GM19463 (cell line): ENCODE data around the gene SERGEF.

Experiments
- ATAC-seq: cut with Tn5 transposase; IDR thresholded peaks from one replicate; pipeline ENCODE4 v1.9.1; 2021; ENCODE audit warnings: mild to moderate bottlenecking, moderate library complexity; ENCODE audit not compliant: unreplicated experiment

SERGEF gene

DNA sequence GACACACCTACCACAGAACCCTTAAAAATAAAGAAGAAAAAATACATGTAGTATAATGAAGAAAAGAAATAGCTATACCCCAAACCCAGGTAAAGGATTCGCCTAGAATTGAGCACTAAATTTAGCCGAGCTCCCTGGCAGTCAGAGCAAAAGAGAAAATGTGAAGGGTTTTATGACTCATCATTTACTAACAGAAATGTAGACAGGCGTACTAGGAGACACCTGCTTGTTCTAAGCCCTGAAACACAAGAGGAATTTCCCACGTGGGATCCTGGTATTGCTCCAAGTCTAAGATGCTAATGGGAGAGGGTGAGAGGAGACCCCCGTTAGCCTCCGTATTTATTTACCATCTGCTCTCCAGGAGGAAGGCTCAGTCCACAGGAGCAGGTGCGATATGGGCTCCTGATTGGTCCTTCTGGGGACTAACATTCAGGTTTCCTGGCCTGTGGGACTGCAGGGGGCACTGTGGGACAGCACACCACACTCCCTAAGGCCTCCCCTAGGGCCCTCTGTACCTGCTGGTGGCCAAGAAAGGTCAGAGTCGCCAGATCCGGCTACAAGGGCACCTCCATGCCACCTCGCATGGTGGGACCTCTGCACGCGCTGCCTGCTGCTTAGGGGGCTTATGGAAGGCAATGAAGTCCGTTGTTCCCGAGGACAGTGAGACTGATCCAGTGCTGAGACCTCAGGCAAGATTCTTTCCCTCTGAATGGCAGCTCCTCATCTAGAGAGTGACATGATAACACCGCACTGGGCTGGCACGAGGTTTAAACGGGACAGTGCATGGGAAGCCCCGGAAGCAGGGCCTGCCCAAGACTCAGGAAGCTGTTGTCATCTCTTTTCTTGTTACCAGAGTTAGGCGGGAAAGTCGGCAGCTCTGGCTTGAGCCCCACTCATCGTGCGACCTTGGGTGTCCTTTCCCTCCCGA, 252.5 kb downstream of the SERGEF start:
- ATAC-seq: peak; percentile 73

DNA sequence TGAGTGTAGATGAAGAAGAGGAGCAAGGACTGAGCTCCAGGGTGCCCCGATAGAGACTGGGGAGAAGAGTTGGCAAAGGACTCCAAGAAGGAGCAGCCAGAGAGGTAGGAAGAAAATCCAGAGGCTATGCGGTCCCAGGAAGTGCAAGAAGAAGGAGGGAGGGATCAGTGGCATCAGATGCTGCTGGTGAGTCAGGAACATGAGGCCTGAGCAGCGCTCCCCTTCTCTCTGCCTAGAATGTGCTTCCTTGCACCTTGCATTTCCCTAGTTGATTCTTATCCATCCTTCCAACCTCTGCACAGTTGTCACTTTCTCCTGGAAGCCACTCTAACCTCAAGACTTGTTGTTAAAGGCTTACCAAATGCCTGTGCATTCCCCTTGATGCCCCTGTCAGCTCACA, 257.0 kb downstream of the SERGEF start:
- ATAC-seq: no peak

DNA sequence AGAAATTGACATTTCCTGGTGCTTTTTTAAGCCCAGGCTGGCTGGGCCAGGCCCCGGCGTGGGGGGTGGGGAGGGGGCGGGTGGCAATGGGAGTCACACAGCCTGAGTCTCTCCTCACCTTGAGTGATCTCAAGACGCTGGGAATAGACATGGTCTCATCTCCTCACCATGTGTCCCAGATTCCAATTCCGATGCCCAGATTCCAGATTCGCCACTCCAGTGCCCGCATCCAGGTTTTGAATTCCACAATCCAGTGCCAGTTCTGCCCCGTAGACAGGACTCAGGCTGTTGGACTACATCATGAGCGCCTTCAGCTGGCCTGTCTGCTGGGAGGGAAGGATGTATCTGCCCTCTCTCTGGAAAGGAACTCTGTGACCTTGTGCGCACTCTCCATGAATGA, 259.2 kb downstream of the SERGEF start:
- ATAC-seq: no peak

DNA sequence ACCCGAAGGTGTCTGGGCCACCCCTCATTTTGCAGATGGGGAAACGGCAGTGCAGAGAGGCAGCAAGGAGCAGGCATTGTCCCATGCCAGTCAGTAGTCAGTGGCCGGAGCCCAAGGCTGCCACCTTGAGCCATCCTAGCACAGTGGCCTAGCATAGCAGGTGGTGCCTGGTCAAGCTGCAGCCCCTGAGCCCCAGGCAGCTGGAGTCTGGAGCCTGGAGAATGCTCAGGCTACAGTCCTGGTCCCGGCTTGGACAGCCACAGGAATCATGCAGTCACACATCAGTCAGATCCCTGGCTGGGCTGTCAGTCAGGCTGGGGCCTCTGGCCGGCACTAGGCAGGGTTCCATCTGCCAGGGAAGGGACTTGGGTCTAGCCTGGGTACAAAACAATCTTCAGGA, 259.7 kb downstream of the SERGEF start:
- no peak for ATAC-seq

DNA sequence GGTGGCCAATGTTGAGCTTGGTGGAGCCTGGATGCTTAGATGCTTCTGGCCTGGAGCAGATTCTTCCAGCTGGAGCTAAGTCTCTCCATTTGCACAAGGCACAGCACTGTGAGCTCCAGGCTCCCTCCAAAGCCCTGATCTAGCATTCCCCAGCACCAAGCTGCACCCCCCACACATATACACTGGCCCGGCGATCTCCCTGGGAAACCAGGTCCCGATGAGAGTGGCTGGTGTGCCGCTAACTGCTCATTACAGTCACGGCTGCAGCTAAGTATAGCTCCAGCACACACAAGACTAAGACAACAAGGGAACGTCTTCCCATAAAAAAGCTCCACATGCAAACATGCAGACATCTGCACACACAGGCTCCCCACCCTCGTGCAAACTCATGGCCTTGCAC, 260.7 kb downstream of the SERGEF start:
- ATAC-seq: no peak

DNA sequence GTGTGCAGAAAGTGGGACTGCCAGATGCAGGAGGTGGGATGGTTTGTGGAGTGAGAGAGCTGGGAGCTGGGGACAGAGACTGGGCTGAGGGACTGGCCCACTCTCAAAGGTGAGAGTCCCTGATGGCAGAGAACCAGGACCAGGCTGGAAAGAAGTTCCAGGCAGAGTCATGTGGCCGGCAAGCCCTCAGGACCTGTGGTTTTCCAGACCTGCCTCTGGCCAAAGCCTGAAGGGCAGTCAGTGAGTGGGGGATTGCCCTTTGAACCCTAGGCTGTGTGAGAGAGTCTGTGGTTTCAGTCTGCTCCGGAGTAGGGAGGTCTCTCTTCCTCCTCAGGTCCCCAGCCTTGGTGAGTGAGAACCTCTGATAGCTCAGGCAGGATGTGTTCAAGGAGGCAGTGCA, 261.3 kb downstream of the SERGEF start:
- ATAC-seq: no peak

DNA sequence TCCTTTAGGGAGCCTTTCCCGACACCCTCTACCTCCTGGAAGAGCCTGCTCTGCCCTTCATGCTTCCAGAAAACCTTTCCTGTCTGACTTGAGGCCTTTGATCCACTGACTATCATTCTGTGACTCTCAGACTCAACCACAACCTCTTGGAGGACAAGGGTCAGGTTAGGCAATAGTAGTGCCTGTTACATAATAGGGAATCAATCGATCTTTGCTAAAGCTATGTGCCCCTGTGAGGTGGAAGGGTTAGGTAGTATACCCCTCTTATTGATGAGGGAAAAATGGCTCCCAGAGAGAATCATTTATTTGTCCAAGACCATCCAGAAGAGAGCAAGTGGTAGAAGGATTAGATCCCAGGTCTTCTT, 262.1 kb downstream of the SERGEF start:
- no peak for ATAC-seq

DNA sequence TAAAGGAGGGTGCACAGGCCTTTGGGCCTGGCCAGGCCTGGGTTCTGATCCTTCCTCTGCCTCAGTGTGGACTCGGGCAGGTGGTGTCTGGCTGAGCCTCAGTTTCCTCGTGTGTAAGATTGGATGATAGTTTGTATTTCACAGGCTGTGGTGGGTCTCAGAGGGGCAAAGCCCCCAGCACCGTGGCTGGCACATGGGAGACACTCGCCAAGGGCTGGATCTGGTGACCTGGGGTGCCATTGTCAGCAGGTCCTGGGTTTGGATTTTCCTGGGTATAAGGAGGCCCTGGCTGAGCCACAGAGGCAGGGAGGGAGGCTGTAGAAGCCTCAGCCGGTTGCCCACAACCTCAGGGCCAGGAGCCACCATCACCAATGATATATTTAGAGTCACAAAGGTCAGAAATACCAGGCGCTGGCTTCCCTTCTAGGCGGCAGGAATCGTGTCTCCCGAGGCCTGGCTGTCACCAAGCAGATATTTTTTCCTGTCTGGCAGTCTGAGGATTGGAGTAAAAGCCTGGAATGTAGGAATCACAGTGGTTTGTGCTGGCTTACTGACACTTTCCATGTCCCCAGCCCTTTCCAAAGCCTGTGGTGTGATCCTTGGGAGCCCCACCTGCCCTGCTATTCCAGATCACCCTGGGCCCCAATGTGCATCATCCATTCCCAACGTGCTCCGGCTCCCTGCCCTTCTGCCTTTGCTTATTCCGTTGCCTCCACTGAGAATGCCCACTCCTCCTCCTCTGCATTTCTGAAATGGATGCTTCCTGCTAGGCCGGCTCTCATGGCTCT, 262.6 kb downstream of the SERGEF start:
- ATAC-seq: no peak

DNA sequence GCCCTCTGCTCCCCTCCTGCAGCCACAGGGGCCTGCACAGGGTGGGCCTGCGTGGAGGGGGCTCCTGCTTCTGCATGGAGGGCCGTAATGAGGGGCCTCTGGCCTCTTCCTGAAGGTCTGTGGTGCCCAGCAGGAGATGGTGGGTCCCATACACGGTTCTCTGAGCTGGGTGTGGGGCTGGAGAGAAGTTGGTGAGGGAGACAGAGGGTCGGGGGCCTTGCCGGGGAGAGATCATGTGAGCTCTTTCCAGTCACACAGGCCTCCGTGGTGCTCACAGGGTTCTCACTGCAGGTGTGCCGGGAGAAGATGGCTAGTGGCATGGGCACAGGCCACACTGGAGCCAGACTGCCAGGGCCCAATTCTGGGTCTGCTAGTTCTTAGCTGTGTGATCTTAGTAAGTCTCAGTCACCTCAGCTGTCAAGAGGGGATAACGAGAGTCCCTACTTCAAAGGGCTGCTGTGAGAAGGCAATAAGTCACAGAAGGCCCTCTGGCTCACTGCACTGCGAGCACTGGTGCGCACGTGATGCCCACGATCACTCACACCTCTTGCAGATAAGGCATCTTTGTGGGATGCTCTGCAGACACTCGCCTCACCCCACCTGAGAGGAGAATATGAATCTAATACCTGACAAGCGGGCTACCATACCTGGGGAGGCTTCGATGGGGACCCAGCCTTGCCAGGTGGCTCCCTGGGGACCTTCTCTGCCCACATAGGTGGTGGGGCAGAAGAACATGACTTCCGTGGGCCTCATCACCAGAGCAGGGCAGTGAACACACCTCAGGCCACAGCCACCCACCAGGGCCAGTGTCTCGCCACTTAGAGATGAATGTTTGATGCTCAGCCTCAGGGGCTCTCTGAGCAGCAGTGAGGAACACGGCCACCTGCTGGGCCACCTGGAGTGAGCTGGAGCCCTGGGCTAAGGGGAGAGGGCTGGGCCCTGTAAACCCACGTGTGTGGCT, 263.8 kb downstream of the SERGEF start:
- no peak for ATAC-seq

DNA sequence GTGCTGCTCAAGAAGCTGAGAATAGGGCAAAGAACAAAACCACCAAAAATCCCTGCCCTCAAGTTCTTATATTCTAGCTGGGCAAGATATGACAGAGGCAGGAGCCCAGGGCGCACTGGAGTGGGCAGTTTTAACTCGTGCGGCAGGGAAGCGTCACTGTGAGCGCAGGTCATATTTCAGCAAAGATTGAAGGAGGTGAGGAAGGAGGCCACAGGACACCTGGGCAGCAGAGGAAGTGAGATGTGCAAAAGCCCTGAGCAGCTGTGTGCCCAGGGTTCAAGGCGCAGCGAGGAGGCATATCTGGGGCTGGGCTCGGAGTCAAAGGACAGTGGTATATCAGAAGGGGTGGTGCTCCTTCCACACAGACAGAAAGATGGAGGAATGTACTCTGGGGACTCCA, 264.8 kb downstream of the SERGEF start:
- no peak for ATAC-seq

DNA sequence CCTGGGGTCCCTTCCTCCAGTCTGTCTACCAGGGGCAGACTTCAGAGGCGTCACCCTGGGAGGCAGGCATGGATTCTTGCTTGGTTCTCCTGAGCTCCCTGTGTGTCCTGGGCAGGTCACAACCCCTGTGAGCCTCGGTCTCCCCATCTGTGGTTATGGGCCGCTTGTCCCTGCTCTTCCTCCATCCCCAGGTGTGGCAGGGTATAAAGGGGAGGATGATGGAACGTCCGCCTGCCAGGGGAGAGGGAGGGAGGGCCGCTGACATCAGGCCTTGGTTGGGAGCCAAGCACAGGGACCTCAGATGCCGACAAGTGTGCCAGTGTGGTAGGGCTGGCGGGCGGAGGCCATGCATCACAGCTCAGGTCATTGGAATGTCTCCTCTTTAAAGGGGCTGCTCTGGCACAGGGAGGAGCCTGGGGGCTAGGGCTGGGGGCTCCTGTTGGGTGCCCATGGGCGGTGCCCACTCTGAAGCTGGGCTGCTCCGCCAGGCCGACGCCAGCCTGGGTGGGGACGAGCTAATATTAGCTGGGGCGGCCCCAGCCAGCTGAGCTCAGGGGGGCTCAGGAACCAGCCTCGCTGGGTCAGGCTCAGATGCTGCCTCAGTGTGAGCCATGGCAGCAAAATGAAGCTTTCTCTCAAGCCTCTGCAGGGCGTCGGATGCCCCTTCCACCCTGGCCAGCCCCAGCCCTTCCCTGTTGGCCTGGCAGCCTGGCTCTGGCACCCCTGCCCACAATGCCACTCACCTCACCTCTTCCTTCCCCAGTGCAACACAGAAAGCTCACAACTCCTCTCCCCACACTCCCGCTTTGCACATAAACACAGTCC, 265.5 kb downstream of the SERGEF start:
- ATAC-seq: no peak

DNA sequence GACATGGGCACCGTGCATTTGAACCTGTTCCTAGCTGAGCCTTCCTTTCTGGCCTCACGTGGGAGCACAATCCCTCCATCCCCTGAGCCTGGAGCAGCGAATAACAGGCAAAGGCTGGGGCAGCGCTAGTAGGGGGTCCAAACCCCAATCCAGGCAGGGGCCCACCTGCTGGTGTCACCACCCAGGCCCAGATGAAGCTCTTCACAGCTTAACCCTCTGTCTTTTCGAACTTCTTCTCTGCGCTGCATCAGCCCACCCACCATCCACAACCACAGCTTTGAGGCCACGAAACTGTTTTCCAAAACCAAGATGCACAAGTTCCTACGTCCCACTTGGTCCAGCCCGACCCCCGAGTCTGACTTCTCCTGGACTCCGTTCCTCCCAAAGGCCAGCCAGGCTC, 266.8 kb downstream of the SERGEF start:
- ATAC-seq: no peak

DNA sequence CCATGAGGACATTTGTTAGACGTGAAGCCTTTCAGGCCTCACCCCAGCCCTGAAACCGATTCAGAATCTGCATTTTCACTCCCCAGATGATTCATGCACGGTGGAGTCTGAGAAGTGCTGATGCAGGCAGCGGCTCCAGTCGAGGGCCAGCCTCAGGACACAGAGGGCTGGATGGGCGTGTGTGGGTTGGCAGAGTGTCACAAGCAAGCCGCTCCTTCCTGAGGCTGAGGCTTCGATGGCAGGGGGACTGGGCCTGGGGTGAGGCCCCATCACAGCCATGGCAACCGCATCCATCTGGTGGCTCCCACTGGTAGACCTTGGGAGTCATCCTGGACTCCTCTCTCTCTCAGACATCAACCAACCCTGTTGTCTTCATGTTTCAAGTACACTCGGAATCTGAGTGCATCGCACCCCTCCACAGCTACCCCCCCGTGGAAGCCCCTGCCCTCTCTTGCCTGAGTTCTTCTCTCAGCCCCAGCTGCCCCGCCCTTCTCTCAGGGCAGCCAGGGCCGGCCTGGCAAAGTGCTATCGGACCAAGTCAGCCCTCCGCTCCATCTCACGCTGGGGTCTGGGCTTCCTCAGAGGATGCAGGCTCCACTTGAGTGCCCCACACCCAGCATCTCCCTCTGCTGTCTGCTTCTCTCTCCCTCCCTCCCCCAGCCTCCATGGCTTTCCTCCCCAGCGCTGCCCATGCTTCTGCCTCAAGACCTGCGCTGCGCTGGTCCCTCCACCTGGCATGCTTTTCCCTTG, 267.6 kb downstream of the SERGEF start:
- no peak for ATAC-seq

DNA sequence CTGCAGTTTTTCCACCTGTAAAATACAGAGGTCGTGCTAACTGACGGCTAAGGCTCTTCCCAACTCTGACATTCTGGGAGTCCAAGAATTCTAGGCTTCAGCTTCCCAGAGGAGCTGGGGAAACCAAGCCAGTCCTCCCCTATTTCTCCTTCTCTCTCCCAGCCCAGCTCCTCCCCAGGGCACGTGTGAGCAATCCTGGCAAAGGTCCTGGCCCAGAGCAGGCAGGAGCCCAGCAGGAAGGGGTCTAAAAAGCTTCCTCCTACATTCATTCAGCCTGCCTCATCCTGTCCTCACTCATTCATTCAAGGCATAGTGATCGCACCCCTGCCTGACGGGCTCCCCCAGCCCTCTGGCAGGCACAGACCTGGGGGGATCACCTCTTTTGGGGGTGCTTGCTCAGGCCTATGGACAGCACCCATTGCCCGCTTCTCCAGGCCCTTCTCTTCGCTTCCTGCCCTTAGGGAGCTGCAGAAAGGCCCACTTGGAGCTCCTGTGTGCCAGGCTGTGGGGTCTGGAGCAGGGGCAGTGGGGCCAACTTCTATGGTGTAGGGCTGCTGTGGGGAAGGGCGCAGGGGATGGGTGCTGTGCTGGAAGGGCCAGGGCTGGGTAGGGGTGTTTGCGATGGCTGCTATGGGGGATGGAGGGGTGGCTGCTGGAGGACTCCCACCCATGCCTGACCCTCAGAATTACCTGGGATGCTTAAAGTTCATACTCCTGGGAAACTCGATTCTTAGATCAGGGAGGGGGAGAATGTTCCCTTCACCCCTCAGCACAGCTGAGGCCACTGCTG, 268.5 kb downstream of the SERGEF start:
- no peak for ATAC-seq

DNA sequence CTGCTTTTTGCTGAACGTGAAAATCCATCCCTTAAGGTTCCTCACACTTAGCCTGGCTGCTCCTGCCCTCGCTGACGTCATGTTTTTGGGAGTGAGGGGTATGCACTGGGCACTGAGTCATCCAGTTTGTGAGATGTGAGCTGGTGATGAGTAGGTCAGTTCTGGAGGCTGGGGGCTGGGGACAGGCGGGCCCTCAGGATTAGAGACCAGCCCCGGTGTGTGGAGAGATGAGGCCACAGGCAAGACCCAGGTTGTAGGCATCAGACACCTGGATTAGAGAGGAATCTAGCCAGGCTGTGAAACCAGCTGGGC, 269.1 kb downstream of the SERGEF start:
- ATAC-seq: no peak

DNA sequence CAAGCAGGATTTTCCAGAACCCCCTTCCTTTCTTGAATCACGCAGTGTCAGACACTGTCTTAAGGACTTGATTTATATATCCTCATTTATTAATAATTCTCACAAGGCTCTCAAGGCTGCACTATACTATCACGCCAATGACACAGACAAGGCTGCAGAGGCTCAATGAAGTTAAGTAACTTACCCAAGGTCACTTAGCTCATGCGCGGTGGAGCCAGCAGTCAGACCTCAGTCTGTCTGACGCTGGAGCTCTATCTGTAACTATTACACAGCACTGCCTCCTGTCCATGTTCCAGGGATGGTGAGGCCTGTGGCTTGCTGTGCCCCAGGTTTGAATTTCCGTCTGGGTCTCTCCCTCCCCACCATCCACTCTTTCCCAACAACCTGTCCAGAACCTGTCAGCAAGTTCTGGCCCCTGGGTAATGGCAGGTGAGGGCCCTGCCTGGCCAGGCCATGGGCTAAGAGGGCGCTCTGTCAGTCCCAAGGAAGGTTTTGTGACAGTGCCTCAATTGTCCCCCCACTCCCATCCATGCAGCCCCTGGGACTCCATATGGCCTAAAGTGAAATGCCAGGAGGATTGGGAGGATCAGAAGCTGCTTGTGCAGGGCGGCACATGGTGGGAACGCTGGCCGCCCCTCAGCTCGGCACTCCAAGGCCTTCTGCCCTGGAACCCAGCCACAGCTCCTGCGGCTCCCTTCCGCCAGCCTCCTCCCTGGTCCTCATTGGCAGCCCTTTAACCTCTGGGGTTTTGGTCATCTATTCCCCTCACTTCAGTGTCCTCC, 269.6 kb downstream of the SERGEF start:
- no peak for ATAC-seq

DNA sequence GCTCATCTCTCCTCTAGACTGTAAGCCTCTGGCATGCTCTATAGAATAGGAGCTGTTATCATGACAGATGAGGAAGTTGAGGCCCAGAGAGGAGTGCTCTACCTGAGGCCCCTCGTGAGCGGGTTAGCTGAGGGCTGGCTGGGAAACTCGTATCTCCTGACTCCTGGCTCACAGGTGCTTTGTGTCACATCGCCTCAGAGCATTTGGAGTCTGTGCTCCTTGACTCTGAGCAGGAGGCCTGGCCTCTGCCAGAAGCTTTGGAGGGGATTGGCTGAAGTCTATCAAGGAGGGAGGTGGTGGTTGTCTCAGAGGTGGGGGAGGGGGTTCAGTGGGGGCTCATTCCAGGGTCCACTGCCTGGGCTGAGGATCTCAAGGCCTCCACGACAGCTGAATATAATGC, 270.8 kb downstream of the SERGEF start:
- no peak for ATAC-seq

DNA sequence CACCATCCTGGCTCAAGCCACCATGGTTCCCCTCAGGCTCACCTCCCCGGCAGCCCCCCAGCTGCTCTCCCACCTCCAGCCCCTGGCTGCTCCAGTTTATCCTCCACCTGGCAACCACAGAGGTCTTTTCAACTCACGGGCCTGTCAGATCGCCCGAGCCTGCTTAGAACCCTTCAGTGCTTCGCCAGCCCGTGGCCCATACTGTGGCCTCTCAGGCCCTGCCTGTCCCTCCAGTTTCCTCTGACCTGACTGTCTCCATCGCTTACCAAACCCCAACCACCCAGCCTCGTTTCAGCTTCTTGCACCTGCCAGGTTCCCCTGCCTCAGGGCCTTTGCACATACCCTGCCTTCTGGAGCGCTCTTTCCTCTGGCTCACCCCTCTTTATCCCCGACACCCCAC, 271.4 kb downstream of the SERGEF start:
- no peak for ATAC-seq
